SU-DHL-6 (cell line): ENCODE data around the gene HTT.

Experiments used
- H2AFZ ChIP-seq: fragments of 200-600 bp; sonication (generic); 2 replicates; pipeline ENCODE4 v1.6.1; 2014; ENCODE audit warnings: low read depth, mild to moderate bottlenecking, moderate library complexity, mixed read lengths, antibody characterized with exemption, low read length; ENCODE audit not compliant: severe bottlenecking
- H3F3A ChIP-seq: fragments of 200-600 bp; shearing (Covaris generic); 2 replicates; pipeline ENCODE4 v1.6.0; 2016; ENCODE audit warnings: antibody characterized with exemption, mild to moderate bottlenecking; ENCODE audit not compliant: insufficient read depth
- H3K27ac ChIP-seq: fragments of 200-600 bp; sonication (generic); 2 replicates; pipeline ENCODE4 v1.5.1; 2016; ENCODE audit warnings: low read depth, mild to moderate bottlenecking, low read length, moderate library complexity, mixed read lengths
- H3K27me3 ChIP-seq: fragments of 200-600 bp; sonication (generic), shearing (Covaris generic); 2 replicates; pipeline ENCODE4 v1.6.0; 2014; ENCODE audit warnings: mild to moderate bottlenecking, low read length
- H3K36me3 ChIP-seq: fragments of 200-600 bp; sonication (generic); 2 replicates; pipeline ENCODE4 v1.6.1; 2014; ENCODE audit warnings: mild to moderate bottlenecking, low read length, mixed read lengths
- H3K4me2 ChIP-seq: fragments of 300-600, 200-600 bp; shearing (Covaris generic), sonication (generic); 2 replicates; pipeline ENCODE4 v1.6.0; 2014; ENCODE audit warnings: low read length, low read depth, mild to moderate bottlenecking; ENCODE audit not compliant: poor library complexity, severe bottlenecking
- H3K4me3 ChIP-seq: fragments of 200-600 bp; sonication (generic); 2 replicates; pipeline ENCODE4 v1.5.1; 2014; ENCODE audit warnings: antibody characterized with exemption, low read length, mild to moderate bottlenecking, mixed read lengths; ENCODE audit not compliant: insufficient read depth, poor library complexity, severe bottlenecking
- H3K79me2 ChIP-seq: fragments of 200-600 bp; sonication (generic); 2 replicates; pipeline ENCODE4 v1.6.1; 2014; ENCODE audit warnings: mild to moderate bottlenecking, low read length, moderate library complexity; ENCODE audit not compliant: insufficient read depth
- H3K9ac ChIP-seq: fragments of 200-600 bp; sonication (generic); 2 replicates; pipeline ENCODE4 v1.7.0; 2014; ENCODE audit warnings: mild to moderate bottlenecking, low read length
- H3K9me2 ChIP-seq: fragments of 200-600 bp; sonication (generic); replicated peaks from 2 replicates; pipeline ENCODE4 v1.6.1; 2014; ENCODE audit warnings: low read length; ENCODE audit not compliant: insufficient read depth
- H3K9me3 ChIP-seq: fragments of 200-600 bp; sonication (generic); 2 replicates; pipeline ENCODE4 v1.6.1; 2014; ENCODE audit warnings: low read length, mixed read lengths; ENCODE audit not compliant: insufficient read depth
- H4K20me1 ChIP-seq: fragments of 200-600 bp; sonication (generic); 2 replicates; pipeline ENCODE4 v1.6.1; 2014; ENCODE audit warnings: low read depth, mild to moderate bottlenecking, antibody characterized with exemption, low read length, moderate library complexity, mixed read lengths
- CTCF ChIP-seq: fragments of 200-600 bp; sonication (generic); IDR thresholded peaks from one replicate; pipeline ENCODE4 v1.5.1; 2017; ENCODE audit warnings: antibody characterized with exemption, mild to moderate bottlenecking, low read length, moderate library complexity; ENCODE audit not compliant: insufficient read depth, poor library complexity, severe bottlenecking
- EZH2phosphoT487 ChIP-seq: fragments of 200-600 bp; sonication (generic), shearing (Covaris generic); conservative IDR thresholded peaks from 2 replicates; pipeline ENCODE4 v1.6.1; 2018; ENCODE audit warnings: mild to moderate bottlenecking, antibody characterized with exemption, low read length, moderate library complexity, mixed read lengths

The HTT gene

GRCh38 chr4:3253808-3254207 lies 179.3 kb downstream of the HTT start:
- no peak overlapping the region for H3K27ac ChIP-seq
- H3K4me3 ChIP-seq, result no peak overlapping the region
- no peaks in the 10 kb centered on the region for H3K79me2 ChIP-seq
- no peaks in the 10 kb centered on the region for H3K27me3 ChIP-seq
- no peaks in the 10 kb centered on the region for H3F3A ChIP-seq
- H3K9me3 ChIP-seq, result no peaks in the 10 kb centered on the region
- H3K36me3 ChIP-seq, result no peaks in the 10 kb centered on the region
- no peak overlapping the region for H2AFZ ChIP-seq
- H3K9me2 ChIP-seq, result no peaks in the 10 kb centered on the region
- TF ChIP-seq EZH2phosphoT487 (no peak), CTCF (no peak)
- H3K4me2 ChIP-seq, result no peak overlapping the region
- H3K9ac ChIP-seq, result no peak overlapping the region
- H4K20me1 ChIP-seq, result no peaks in the 10 kb centered on the region

- no peaks in the 10 kb centered on the region for H3K79me2 ChIP-seq
- no peak overlapping the region for H3K27ac ChIP-seq
- H3F3A ChIP-seq, result no peaks in the 10 kb centered on the region
- H3K27me3 ChIP-seq, result no peaks in the 10 kb centered on the region
- no peak overlapping the region for H3K4me3 ChIP-seq
- H3K9me3 ChIP-seq, result no peaks in the 10 kb centered on the region
- no peaks in the 10 kb centered on the region for H3K36me3 ChIP-seq
- no peak overlapping the region for H2AFZ ChIP-seq
- no peaks in the 10 kb centered on the region for H3K9me2 ChIP-seq
- no peaks in the 10 kb centered on the region for H4K20me1 ChIP-seq
- TF ChIP-seq EZH2phosphoT487 (no peak), CTCF (no peak)
- H3K9ac ChIP-seq, result no peak overlapping the region
- no peak overlapping the region for H3K4me2 ChIP-seq
Observed at GRCh38 chr4:3254302-3255131, 180.0 kb downstream of the HTT start.

- Histone ChIP-seq H3F3A (no peaks in the 10 kb centered on the region), H3K4me3 (no peak overlapping the region), H3K27me3 (no peaks in the 10 kb centered on the region), H3K9me3 (no peaks in the 10 kb centered on the region), H3K27ac (no peak overlapping the region), H2AFZ (no peak overlapping the region), H3K9me2 (no peaks in the 10 kb centered on the region), H4K20me1 (no peaks in the 10 kb centered on the region), H3K4me2 (no peak overlapping the region), H3K9ac (no peak overlapping the region), H3K36me3 (no peaks in the 10 kb centered on the region), H3K79me2 (no peaks in the 10 kb centered on the region)
- TF ChIP-seq EZH2phosphoT487 (no peak), CTCF (no peak)
Observed at GRCh38 chr4:3255611-3256186, 181.2 kb downstream of the HTT start.
